ENCODE data around the gene SSU72. TPM values are rescaled to one million over a fixed set of nuclear protein-coding genes. Genes with fewer than 3 reads are reported as not detected.

The SSU72 gene
- total and polyA plus RNA-seq, 2 donors from 2014 or later = 102 to 143 TPM

DNA sequence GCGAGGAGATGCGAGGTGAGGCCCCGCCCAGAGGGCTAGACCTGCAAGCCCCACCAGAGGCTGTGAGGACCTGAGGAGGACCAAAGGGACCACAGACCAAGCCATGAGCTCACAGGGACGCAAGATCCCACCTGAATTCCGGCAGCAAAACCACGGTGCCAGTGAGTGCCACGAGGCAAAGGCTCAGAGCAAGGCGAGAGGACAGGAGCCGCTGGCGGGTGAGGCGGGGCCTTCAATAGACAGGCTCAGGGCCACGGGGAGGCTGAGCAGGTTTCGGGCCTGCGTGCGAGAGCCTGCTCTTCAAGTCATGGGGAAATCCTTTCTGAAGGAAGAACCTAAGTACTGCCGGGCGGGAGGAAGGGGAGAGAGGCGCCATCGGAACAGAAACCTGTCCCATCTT is 27.2 kb downstream of the SSU72 start:
- Histone ChIP-seq H3K27ac (ENCODE audit: low read depth in 2 of 2, low read length in 2 of 2) (no peak overlapping the region), H3K9me3 (ENCODE audit: control insufficient read depth in 2 of 3, insufficient read depth in 1 of 3, low read length in 3 of 3) (no peaks in the 10 kb centered on the region), H3K4me3 (ENCODE audit: low read length in 3 of 3) (no peak overlapping the region), H3K4me1 (ENCODE audit: control insufficient read depth in 2 of 3, insufficient read depth in 2 of 3, low read depth in 1 of 3, low read length in 3 of 3) (peaks cover 0 to 2% (median 0%) of the 10 kb centered on the region in 3 donors), H3K27me3 (ENCODE audit: control insufficient read depth, insufficient read depth, low read length) (no peaks in the 10 kb centered on the region), H3K9ac (ENCODE audit: low read length in 3 of 3) (no peak overlapping the region), H3K36me3 (ENCODE audit: control insufficient read depth in 2 of 3, insufficient read depth in 3 of 3, low read length in 3 of 3) (no peaks in the 10 kb centered on the region)
- intact Hi-C loops (cut with DNase I) = no loop called here
- DNase-seq (no peak), FAIRE-seq (no peak)
- TF ChIP-seq, protein P1, sequence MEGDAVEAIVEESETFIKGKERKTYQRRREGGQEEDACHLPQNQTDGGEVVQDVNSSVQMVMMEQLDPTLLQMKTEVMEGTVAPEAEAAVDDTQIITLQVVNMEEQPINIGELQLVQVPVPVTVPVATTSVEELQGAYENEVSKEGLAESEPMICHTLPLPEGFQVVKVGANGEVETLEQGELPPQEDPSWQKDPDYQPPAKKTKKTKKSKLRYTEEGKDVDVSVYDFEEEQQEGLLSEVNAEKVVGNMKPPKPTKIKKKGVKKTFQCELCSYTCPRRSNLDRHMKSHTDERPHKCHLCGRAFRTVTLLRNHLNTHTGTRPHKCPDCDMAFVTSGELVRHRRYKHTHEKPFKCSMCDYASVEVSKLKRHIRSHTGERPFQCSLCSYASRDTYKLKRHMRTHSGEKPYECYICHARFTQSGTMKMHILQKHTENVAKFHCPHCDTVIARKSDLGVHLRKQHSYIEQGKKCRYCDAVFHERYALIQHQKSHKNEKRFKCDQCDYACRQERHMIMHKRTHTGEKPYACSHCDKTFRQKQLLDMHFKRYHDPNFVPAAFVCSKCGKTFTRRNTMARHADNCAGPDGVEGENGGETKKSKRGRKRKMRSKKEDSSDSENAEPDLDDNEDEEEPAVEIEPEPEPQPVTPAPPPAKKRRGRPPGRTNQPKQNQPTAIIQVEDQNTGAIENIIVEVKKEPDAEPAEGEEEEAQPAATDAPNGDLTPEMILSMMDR (IDR thresholded peaks at IDR 0.05; ENCODE audit: borderline replicate concordance, extremely low read depth, insufficient read depth) = no peak

DNA sequence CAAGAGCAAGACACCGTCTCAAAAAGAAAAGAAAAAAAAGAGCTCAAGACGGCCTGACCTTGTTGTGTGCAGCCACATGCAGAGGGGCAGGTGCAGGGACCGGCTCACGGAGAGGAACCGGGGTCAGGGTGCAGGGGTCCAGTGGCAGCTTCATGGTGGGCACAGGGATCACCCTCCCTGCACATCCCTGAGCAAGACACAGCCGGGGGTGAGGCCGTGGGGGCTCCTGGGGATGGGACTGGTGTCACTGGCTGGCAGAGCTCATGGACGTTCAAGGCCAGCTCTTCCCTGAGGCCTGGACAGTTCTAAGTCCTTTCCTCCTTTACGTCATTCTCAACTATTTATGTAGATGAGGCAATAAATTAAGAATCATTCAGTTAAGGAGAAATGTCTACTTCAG is 27.7 kb downstream of the SSU72 start:
- Histone ChIP-seq H3K36me3 (ENCODE audit: control insufficient read depth in 2 of 3, insufficient read depth in 3 of 3, low read length in 3 of 3) (no peaks in the 10 kb centered on the region), H3K4me1 (ENCODE audit: control insufficient read depth in 2 of 3, insufficient read depth in 2 of 3, low read depth in 1 of 3, low read length in 3 of 3) (peaks cover 0 to 2% (median 0%) of the 10 kb centered on the region in 3 donors), H3K9me3 (ENCODE audit: control insufficient read depth in 2 of 3, insufficient read depth in 1 of 3, low read length in 3 of 3) (no peaks in the 10 kb centered on the region), H3K27ac (ENCODE audit: low read depth in 2 of 2, low read length in 2 of 2) (no peak overlapping the region), H3K27me3 (ENCODE audit: control insufficient read depth, insufficient read depth, low read length) (no peaks in the 10 kb centered on the region), H3K4me3 (ENCODE audit: low read length in 3 of 3) (no peak overlapping the region), H3K9ac (ENCODE audit: low read length in 3 of 3) (no peak overlapping the region)
- TF ChIP-seq, protein P1 (IDR thresholded peaks at IDR 0.05; ENCODE audit: borderline replicate concordance, extremely low read depth, insufficient read depth) = no peak
- intact Hi-C loops (cut with DNase I) = no loop called here
- DNase-seq (no peak), FAIRE-seq (no peak)

DNA sequence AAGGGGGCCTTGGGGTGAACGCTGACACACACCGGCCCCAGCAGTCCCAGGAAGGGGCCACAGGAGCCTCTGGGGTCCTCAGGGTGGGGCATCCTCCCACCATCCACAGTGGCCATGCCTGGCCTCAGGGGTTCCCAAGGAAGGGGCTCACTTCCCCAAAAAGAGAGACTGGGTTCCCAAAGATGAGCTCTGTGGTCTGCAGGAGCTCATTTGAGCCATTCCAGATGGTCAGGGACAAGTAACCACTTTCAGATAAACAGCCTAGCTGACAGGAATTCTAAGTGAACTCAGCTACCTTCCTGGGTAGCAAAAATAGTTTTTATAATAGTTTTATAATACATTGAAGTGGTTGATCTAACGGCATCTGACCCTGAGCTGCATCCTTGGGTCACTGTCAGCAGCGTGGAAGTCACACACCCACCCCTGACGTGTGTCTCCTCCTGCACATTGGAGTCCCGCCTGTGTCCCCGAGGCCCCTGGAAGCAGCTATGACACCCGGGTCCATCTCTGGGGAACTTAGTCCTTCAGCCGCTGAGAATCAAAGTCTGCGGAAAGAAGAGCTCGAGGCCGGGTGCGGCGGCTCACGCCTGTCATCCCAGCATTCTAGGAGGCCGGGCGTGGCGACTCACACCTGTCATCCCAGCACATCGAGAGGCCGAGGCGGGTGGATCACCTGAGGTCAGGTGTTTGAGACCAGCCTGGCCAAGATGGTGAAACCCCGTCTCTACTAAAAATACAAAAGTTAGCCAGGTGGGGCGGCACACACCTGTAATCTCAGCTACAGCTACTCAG is 28.5 kb downstream of the SSU72 start:
- TF ChIP-seq, protein P1 (IDR thresholded peaks at IDR 0.05; ENCODE audit: borderline replicate concordance, extremely low read depth, insufficient read depth) = no peak
- no peak overlapping the region for H3K4me3 ChIP-seq (ENCODE audit: low read length in 3 of 3)
- DNase-seq (no peak), FAIRE-seq (no peak)
- H3K27ac ChIP-seq (ENCODE audit: low read depth in 2 of 2, low read length in 2 of 2) = no peak overlapping the region
- peaks cover 0 to 2% (median 0%) of the 10 kb centered on the region in 3 donors for H3K4me1 ChIP-seq (ENCODE audit: control insufficient read depth in 2 of 3, insufficient read depth in 2 of 3, low read depth in 1 of 3, low read length in 3 of 3)
- H3K9me3 ChIP-seq (ENCODE audit: control insufficient read depth in 2 of 3, insufficient read depth in 1 of 3, low read length in 3 of 3) = no peaks in the 10 kb centered on the region
- H3K36me3 ChIP-seq (ENCODE audit: control insufficient read depth in 2 of 3, insufficient read depth in 3 of 3, low read length in 3 of 3) = peaks cover 0 to 3% (median 0%) of the 10 kb centered on the region in 3 donors
- no peaks in the 10 kb centered on the region for H3K27me3 ChIP-seq (ENCODE audit: control insufficient read depth, insufficient read depth, low read length)
- intact Hi-C loops (cut with DNase I) = no loop called here
- no peak overlapping the region for H3K9ac ChIP-seq (ENCODE audit: low read length in 3 of 3)
